GM23338 (cell line): ENCODE results near the gene RIC3. TPM values are rescaled to one million over a fixed set of nuclear protein-coding genes. Genes with fewer than 3 reads are reported as not detected.

Experiments
- ATAC-seq: fragments of 200-7000 bp; cut with Tn5 transposase; 3 replicates; pipeline ENCODE4 v1.9.1; 2020
- DNase-seq: peaks from one replicate; pipeline ENCODE4 v3.0.0-alpha.2; 2015; ENCODE audit warnings: low spot score
- H2AFZ ChIP-seq: fragments of 200-600 bp; sonication (generic); 2 replicates; pipeline ENCODE4 v1.8.0; 2016; ENCODE audit warnings: antibody characterized with exemption, mild to moderate bottlenecking, moderate library complexity
- H3F3A ChIP-seq: fragments of 200-600 bp; sonication (generic); replicated peaks from 2 replicates; pipeline ENCODE4 v1.8.0; 2017; ENCODE audit warnings: antibody characterized with exemption, mixed run types, low read depth
- H3K27ac ChIP-seq: fragments of 200-600 bp; sonication (generic); 2 replicates; pipeline ENCODE4 v1.6.1; 2016; ENCODE audit warnings: low read depth
- H3K27me3 ChIP-seq: fragments of 200-600 bp; sonication (generic); 2 replicates; pipeline ENCODE4 v1.8.0; 2016; ENCODE audit warnings: mild to moderate bottlenecking, mixed run types, moderate library complexity; ENCODE audit not compliant: insufficient read depth
- H3K36me3 ChIP-seq: fragments of 200-600 bp; sonication (generic); 2 replicates; pipeline ENCODE4 v1.8.0; 2016; ENCODE audit warnings: mild to moderate bottlenecking; ENCODE audit not compliant: insufficient read depth
- H3K4me1 ChIP-seq: fragments of 200-600 bp; sonication (generic); 2 replicates; pipeline ENCODE4 v1.8.0; 2016; ENCODE audit warnings: mild to moderate bottlenecking, moderate library complexity; ENCODE audit not compliant: insufficient read depth
- H3K4me2 ChIP-seq: fragments of 200-600 bp; sonication (generic); 2 replicates; pipeline ENCODE4 v1.7.1; 2017; ENCODE audit warnings: mixed run types
- H3K4me3 ChIP-seq: fragments of 200-600 bp; sonication (generic); 2 replicates; pipeline ENCODE4 v1.6.1; 2016; ENCODE audit warnings: mixed run types
- H3K79me2 ChIP-seq: fragments of 200-600 bp; sonication (generic); replicated peaks from 2 replicates; pipeline ENCODE4 v1.8.0; 2017; ENCODE audit warnings: mild to moderate bottlenecking; ENCODE audit not compliant: insufficient read depth
- H3K9me2 ChIP-seq: fragments of 200-600 bp; sonication (generic); 2 replicates; pipeline ENCODE4 v1.8.0; 2017; ENCODE audit not compliant: insufficient read depth
- H4K20me1 ChIP-seq: fragments of 200-600 bp; sonication (generic); replicated peaks from 2 replicates; pipeline ENCODE4 v1.8.0; 2017; ENCODE audit warnings: mild to moderate bottlenecking; ENCODE audit not compliant: insufficient read depth
- H3K27ac Mint-ChIP-seq: 2 replicates; pipeline ENCODE4 v1.8.0; 2020; ENCODE audit warnings: inconsistent platforms, mild to moderate bottlenecking, moderate library complexity, mixed read lengths
- H3K27me3 Mint-ChIP-seq: 3 replicates; pipeline ENCODE4 v1.8.0; 2022; ENCODE audit warnings: low read depth, mild to moderate bottlenecking, moderate library complexity, mixed read lengths, inconsistent platforms; ENCODE audit not compliant: insufficient read depth, poor library complexity
- H3K36me3 Mint-ChIP-seq: 3 replicates; pipeline ENCODE4 v1.8.0; 2021; ENCODE audit warnings: low read depth, mild to moderate bottlenecking, inconsistent platforms, moderate library complexity, mixed read lengths
- H3K4me1 Mint-ChIP-seq: 3 replicates; pipeline ENCODE4 v1.8.0; 2020; ENCODE audit warnings: mild to moderate bottlenecking, inconsistent platforms, mixed read lengths
- H3K4me3 Mint-ChIP-seq: 3 replicates; pipeline ENCODE4 v1.8.0; 2021; ENCODE audit warnings: moderate library complexity, mild to moderate bottlenecking, inconsistent platforms, mixed read lengths
- H3K9me3 Mint-ChIP-seq: 3 replicates; pipeline ENCODE4 v1.8.0; 2020; ENCODE audit warnings: moderate library complexity, mild to moderate bottlenecking, inconsistent platforms, mixed read lengths
- CREB1 ChIP-seq: fragments of 250-450 bp; sonication (Bioruptor Pico); IDR thresholded peaks from 2 replicates; pipeline ENCODE4 v1.5.0; 2020; ENCODE audit warnings: low read depth, mild to moderate bottlenecking, moderate library complexity
- EZH2phosphoT487 ChIP-seq: fragments of 200-600 bp; sonication (generic); IDR thresholded peaks from one replicate; pipeline ENCODE4 v1.8.1; 2018; ENCODE audit warnings: antibody characterized with exemption; ENCODE audit not compliant: unreplicated experiment
- JUNB ChIP-seq: IDR thresholded peaks from one replicate; pipeline ENCODE4 v1.6.1; 2016; ENCODE audit warnings: antibody characterized with exemption; ENCODE audit not compliant: unreplicated experiment
- NANOG ChIP-seq: IDR thresholded peaks from 2 replicates; pipeline ENCODE4 v1.6.1; 2016; ENCODE audit warnings: antibody characterized with exemption, borderline replicate concordance
- POLR2AphosphoS5 ChIP-seq: IDR thresholded peaks from 2 replicates; pipeline ENCODE4 v1.6.1; 2016; ENCODE audit warnings: antibody characterized with exemption, low read depth
- STAT1 ChIP-seq: IDR thresholded peaks from one replicate; pipeline ENCODE4 v1.6.1; 2016; ENCODE audit warnings: antibody characterized with exemption; ENCODE audit not compliant: unreplicated experiment
- polyA plus RNA-seq: library from polyadenylated mRNA; unstranded; fragments of >200 nt; fragmentation: Nextera tagmentation; extraction: Ambion mirVana; gene quantifications from 2 replicates; pipeline ENCODE4 v1.2.1, GENCODE V29; 2016
- total RNA-seq: library from RNA; depleted of rRNA; stranded (reverse); fragments of >200 nt; shearing (Covaris generic); gene quantifications from 2 replicates; pipeline ENCODE4 v1.2.3, GENCODE V29; 2014
- TF ChIP-seq, protein P1 (sequence below): fragments of 250-450 bp; sonication (Bioruptor Pico); IDR thresholded peaks from 2 replicates; pipeline ENCODE4 v1.5.0; 2020; ENCODE audit warnings: mild to moderate bottlenecking, moderate library complexity
- TF ChIP-seq, protein P2 (sequence below): IDR thresholded peaks from one replicate; pipeline ENCODE4 v1.6.1; 2018; ENCODE audit warnings: antibody characterized with exemption; ENCODE audit not compliant: unreplicated experiment
- TF ChIP-seq, protein P3 (sequence below), 2 experiments: fragments of 200-600 bp in 1 of 2; sonication (generic) in 1 of 2; conservative IDR thresholded peaks; 2 replicates each; pipeline versions ENCODE4 v1.5.1 to v1.6.1; 2016 to 2017; ENCODE audit warnings: antibody characterized with exemption in 2 of 2, low read depth in 2 of 2, mild to moderate bottlenecking in 2 of 2, moderate library complexity in 1 of 2
- TF ChIP-seq, protein P4 (sequence below): IDR thresholded peaks from 2 replicates; pipeline ENCODE4 v1.6.1; 2016; ENCODE audit warnings: antibody characterized with exemption

Gene RIC3
- total and polyA plus RNA-seq, 2 experiments from 2014 or later, result 17.8 to 21.3 TPM

DNA sequence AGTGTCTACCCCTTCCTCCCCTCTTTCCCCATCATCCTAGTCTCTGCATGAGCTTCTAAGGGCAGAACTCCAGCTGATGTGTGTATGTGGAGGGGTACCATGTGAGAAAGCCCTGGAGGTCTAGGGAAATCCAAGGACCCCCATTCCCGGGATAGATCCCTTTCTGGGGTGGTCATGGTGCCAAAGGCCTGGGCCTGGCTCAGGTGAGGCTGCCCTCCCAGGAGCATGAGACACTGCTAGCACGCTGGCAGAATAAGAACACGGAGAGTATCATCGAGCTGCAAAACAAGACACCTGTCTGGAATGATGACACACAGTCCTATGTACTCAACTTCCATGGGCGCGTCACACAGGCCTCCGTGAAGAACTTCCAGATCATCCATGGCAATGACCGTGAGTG lies 68.2 kb downstream of the RIC3 start:
- H3K79me2 ChIP-seq, result no peaks in the 10 kb centered on the region
- no peak for DNase-seq
- H3K4me3 ChIP-seq, result no peak overlapping the region
- H4K20me1 ChIP-seq, result peaks cover 4% of the 10 kb centered on the region; the same call in 1 of the 2 replicates
- no peak overlapping the region for H2AFZ ChIP-seq
- H3K27ac ChIP-seq, result no peak overlapping the region
- H3K36me3 ChIP-seq, result peaks cover 16% of the 10 kb centered on the region
- H3K27me3 ChIP-seq, result no peaks in the 10 kb centered on the region
- no peaks in the 10 kb centered on the region for H3K4me1 Mint-ChIP-seq
- no peak overlapping the region for H3K4me2 ChIP-seq
- no peaks in the 10 kb centered on the region for H3K9me2 ChIP-seq
- H3K9me3 Mint-ChIP-seq, result no peaks in the 10 kb centered on the region
- no peak for ATAC-seq
- no peaks in the 10 kb centered on the region for H3F3A ChIP-seq
- H3K4me3 Mint-ChIP-seq, result no peak overlapping the region
- no peaks in the 10 kb centered on the region for H3K4me1 ChIP-seq
- peaks cover 2% of the 10 kb centered on the region for H3K27me3 Mint-ChIP-seq
- TF ChIP-seq, protein P1, sequence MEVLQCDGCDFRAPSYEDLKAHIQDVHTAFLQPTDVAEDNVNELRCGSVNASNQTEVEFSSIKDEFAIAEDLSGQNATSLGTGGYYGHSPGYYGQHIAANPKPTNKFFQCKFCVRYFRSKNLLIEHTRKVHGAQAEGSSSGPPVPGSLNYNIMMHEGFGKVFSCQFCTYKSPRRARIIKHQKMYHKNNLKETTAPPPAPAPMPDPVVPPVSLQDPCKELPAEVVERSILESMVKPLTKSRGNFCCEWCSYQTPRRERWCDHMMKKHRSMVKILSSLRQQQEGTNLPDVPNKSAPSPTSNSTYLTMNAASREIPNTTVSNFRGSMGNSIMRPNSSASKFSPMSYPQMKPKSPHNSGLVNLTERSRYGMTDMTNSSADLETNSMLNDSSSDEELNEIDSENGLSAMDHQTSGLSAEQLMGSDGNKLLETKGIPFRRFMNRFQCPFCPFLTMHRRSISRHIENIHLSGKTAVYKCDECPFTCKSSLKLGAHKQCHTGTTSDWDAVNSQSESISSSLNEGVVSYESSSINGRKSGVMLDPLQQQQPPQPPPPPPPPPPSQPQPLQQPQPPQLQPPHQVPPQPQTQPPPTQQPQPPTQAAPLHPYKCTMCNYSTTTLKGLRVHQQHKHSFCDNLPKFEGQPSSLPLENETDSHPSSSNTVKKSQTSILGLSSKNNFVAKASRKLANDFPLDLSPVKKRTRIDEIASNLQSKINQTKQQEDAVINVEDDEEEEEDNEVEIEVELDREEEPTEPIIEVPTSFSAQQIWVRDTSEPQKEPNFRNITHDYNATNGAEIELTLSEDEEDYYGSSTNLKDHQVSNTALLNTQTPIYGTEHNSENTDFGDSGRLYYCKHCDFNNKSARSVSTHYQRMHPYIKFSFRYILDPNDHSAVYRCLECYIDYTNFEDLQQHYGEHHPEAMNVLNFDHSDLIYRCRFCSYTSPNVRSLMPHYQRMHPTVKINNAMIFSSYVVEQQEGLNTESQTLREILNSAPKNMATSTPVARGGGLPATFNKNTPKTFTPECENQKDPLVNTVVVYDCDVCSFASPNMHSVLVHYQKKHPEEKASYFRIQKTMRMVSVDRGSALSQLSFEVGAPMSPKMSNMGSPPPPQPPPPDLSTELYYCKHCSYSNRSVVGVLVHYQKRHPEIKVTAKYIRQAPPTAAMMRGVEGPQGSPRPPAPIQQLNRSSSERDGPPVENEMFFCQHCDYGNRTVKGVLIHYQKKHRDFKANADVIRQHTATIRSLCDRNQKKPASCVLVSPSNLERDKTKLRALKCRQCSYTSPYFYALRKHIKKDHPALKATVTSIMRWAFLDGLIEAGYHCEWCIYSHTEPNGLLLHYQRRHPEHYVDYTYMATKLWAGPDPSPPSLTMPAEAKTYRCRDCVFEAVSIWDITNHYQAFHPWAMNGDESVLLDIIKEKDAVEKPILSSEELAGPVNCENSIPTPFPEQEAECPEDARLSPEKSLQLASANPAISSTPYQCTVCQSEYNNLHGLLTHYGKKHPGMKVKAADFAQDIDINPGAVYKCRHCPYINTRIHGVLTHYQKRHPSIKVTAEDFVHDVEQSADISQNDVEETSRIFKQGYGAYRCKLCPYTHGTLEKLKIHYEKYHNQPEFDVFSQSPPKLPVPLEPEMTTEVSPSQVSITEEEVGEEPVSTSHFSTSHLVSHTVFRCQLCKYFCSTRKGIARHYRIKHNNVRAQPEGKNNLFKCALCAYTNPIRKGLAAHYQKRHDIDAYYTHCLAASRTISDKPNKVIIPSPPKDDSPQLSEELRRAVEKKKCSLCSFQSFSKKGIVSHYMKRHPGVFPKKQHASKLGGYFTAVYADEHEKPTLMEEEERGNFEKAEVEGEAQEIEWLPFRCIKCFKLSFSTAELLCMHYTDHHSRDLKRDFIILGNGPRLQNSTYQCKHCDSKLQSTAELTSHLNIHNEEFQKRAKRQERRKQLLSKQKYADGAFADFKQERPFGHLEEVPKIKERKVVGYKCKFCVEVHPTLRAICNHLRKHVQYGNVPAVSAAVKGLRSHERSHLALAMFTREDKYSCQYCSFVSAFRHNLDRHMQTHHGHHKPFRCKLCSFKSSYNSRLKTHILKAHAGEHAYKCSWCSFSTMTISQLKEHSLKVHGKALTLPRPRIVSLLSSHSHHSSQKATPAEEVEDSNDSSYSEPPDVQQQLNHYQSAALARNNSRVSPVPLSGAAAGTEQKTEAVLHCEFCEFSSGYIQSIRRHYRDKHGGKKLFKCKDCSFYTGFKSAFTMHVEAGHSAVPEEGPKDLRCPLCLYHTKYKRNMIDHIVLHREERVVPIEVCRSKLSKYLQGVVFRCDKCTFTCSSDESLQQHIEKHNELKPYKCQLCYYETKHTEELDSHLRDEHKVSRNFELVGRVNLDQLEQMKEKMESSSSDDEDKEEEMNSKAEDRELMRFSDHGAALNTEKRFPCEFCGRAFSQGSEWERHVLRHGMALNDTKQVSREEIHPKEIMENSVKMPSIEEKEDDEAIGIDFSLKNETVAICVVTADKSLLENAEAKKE (CRISPR knock-in tag), result no peak
- TF ChIP-seq NANOG (no peak), POLR2AphosphoS5 (no peak), STAT1 (no peak), EZH2phosphoT487 (no peak), JUNB (no peak), CREB1 (CRISPR knock-in tag) (no peak)
- TF ChIP-seq, protein P2, sequence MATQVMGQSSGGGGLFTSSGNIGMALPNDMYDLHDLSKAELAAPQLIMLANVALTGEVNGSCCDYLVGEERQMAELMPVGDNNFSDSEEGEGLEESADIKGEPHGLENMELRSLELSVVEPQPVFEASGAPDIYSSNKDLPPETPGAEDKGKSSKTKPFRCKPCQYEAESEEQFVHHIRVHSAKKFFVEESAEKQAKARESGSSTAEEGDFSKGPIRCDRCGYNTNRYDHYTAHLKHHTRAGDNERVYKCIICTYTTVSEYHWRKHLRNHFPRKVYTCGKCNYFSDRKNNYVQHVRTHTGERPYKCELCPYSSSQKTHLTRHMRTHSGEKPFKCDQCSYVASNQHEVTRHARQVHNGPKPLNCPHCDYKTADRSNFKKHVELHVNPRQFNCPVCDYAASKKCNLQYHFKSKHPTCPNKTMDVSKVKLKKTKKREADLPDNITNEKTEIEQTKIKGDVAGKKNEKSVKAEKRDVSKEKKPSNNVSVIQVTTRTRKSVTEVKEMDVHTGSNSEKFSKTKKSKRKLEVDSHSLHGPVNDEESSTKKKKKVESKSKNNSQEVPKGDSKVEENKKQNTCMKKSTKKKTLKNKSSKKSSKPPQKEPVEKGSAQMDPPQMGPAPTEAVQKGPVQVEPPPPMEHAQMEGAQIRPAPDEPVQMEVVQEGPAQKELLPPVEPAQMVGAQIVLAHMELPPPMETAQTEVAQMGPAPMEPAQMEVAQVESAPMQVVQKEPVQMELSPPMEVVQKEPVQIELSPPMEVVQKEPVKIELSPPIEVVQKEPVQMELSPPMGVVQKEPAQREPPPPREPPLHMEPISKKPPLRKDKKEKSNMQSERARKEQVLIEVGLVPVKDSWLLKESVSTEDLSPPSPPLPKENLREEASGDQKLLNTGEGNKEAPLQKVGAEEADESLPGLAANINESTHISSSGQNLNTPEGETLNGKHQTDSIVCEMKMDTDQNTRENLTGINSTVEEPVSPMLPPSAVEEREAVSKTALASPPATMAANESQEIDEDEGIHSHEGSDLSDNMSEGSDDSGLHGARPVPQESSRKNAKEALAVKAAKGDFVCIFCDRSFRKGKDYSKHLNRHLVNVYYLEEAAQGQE, result no peak
- TF ChIP-seq, protein P3, sequence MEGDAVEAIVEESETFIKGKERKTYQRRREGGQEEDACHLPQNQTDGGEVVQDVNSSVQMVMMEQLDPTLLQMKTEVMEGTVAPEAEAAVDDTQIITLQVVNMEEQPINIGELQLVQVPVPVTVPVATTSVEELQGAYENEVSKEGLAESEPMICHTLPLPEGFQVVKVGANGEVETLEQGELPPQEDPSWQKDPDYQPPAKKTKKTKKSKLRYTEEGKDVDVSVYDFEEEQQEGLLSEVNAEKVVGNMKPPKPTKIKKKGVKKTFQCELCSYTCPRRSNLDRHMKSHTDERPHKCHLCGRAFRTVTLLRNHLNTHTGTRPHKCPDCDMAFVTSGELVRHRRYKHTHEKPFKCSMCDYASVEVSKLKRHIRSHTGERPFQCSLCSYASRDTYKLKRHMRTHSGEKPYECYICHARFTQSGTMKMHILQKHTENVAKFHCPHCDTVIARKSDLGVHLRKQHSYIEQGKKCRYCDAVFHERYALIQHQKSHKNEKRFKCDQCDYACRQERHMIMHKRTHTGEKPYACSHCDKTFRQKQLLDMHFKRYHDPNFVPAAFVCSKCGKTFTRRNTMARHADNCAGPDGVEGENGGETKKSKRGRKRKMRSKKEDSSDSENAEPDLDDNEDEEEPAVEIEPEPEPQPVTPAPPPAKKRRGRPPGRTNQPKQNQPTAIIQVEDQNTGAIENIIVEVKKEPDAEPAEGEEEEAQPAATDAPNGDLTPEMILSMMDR (conservative IDR thresholded peaks at IDR 0.05; ENCODE audit: low read depth in 2 of 2), result no peak
- TF ChIP-seq, protein P4, sequence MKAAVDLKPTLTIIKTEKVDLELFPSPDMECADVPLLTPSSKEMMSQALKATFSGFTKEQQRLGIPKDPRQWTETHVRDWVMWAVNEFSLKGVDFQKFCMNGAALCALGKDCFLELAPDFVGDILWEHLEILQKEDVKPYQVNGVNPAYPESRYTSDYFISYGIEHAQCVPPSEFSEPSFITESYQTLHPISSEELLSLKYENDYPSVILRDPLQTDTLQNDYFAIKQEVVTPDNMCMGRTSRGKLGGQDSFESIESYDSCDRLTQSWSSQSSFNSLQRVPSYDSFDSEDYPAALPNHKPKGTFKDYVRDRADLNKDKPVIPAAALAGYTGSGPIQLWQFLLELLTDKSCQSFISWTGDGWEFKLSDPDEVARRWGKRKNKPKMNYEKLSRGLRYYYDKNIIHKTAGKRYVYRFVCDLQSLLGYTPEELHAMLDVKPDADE, result no peak
- peaks cover 23% of the 10 kb centered on the region for H3K36me3 Mint-ChIP-seq
- H3K27ac Mint-ChIP-seq, result no peak overlapping the region
